IMR-90 (cell line): ENCODE measurements around the gene TNFRSF25. TPM values are rescaled to one million over a fixed set of nuclear protein-coding genes. Genes with fewer than 3 reads are reported as not detected.

Source experiments
- ATAC-seq: fragments of 200-7000 bp; cut with Tn5 transposase; 2 replicates; pipeline ENCODE4 v1.9.1; 2020; ENCODE audit warnings: low read depth, mild to moderate bottlenecking, moderate library complexity
- BruUV-seq: library from RNA; stranded (reverse); fragments of 400-500 nt; replicated peaks from 2 replicates; lab custom pipeline; 2021; lab: Mats Ljungman, UMichigan
- CTCF ChIA-PET: fragments of 300-600 bp; formaldehyde crosslinking; extraction: SDS; loops from one replicate; lab custom pipeline; 2021; ENCODE audit warnings: antibody characterized with exemption; lab: Yijun Ruan, JAX
- POLR2A ChIA-PET: fragments of 300-600 bp; sonication (Branson Sonifier 250); formaldehyde crosslinking; loops from one replicate; lab custom pipeline; 2022; ENCODE audit warnings: antibody characterized with exemption; ENCODE audit not compliant: unreplicated experiment; lab: Charles Lee
- DNase-seq: peaks from one replicate; pipeline ENCODE4 v3.0.0; 2013
- H2AFZ ChIP-seq: replicated peaks from 2 replicates; pipeline ENCODE3; 2013; ENCODE audit warnings: low read length, mild to moderate bottlenecking; ENCODE audit not compliant: poor library complexity
- H2AK5ac ChIP-seq: 2 replicates; pipeline ENCODE4 v1.6.1; 2013; ENCODE audit warnings: low read depth, low read length, inconsistent platforms
- H2AK9ac ChIP-seq: replicated peaks from 2 replicates; pipeline ENCODE3; 2013; ENCODE audit warnings: mild to moderate bottlenecking, low read depth, low read length, moderate library complexity; ENCODE audit not compliant: poor library complexity
- H2BK120ac ChIP-seq: 2 replicates; pipeline ENCODE4 v1.6.1; 2013; ENCODE audit warnings: low read depth, low read length, inconsistent platforms
- H2BK15ac ChIP-seq: 3 replicates; pipeline ENCODE4 v1.6.1; 2013; ENCODE audit warnings: low read depth, low read length, inconsistent platforms
- H2BK20ac ChIP-seq: 2 replicates; pipeline ENCODE4 v1.6.1; 2013; ENCODE audit warnings: low read depth, mild to moderate bottlenecking, inconsistent platforms, low read length, moderate library complexity
- H2BK5ac ChIP-seq: 2 replicates; pipeline ENCODE4 v1.6.1; 2013; ENCODE audit warnings: mild to moderate bottlenecking, low read depth, low read length, inconsistent platforms; ENCODE audit not compliant: poor library complexity, severe bottlenecking
- H3K14ac ChIP-seq: replicated peaks from 2 replicates; pipeline ENCODE4 v1.6.1; 2013; ENCODE audit warnings: low read depth, low read length, inconsistent platforms
- H3K18ac ChIP-seq: 2 replicates; pipeline ENCODE4 v1.6.1; 2013; ENCODE audit warnings: low read depth, low read length, control low read depth
- H3K23ac ChIP-seq: 2 replicates; pipeline ENCODE4 v1.6.1; 2013; ENCODE audit warnings: low read depth, low read length, inconsistent platforms
- H3K27ac ChIP-seq: 2 replicates; pipeline ENCODE4 v1.5.1; 2013; ENCODE audit warnings: mild to moderate bottlenecking, control low read depth, low read length; ENCODE audit not compliant: insufficient read depth
- H3K27me3 ChIP-seq: 2 replicates; pipeline ENCODE4 v1.6.1; 2013; ENCODE audit warnings: low read length; ENCODE audit not compliant: control insufficient read depth, insufficient read depth
- H3K36me3 ChIP-seq: 2 replicates; pipeline ENCODE4 v1.6.1; 2013; ENCODE audit warnings: low read length, mixed read lengths; ENCODE audit not compliant: control insufficient read depth, insufficient read depth
- H3K4ac ChIP-seq: 2 replicates; pipeline ENCODE4 v1.6.1; 2013; ENCODE audit warnings: low read depth, low read length, inconsistent platforms
- H3K4me1 ChIP-seq: 2 replicates; pipeline ENCODE4 v1.6.1; 2013; ENCODE audit warnings: low read length, mixed read lengths; ENCODE audit not compliant: control insufficient read depth, insufficient read depth
- H3K4me2 ChIP-seq: 2 replicates; pipeline ENCODE4 v1.6.1; 2013; ENCODE audit warnings: low read depth, mild to moderate bottlenecking, control low read depth, low read length, moderate library complexity
- H3K4me3 ChIP-seq: 2 replicates; pipeline ENCODE4 v1.5.1; 2013; ENCODE audit warnings: low read depth, mild to moderate bottlenecking, control low read depth, low read length, moderate library complexity; ENCODE audit not compliant: insufficient read depth
- H3K56ac ChIP-seq: 2 replicates; pipeline ENCODE4 v1.6.1; 2013; ENCODE audit warnings: low read length, inconsistent platforms; ENCODE audit not compliant: insufficient read depth; ENCODE audit errors: extremely low read depth
- H3K79me1 ChIP-seq, 2 experiments: 2 replicates each; pipeline ENCODE4 v1.6.1; 2013; ENCODE audit warnings: low read length in 2 of 2, inconsistent platforms in 1 of 2, low read depth in 1 of 2
- H3K9ac ChIP-seq: 2 replicates; pipeline ENCODE4 v1.6.1; 2013; ENCODE audit warnings: low read depth, low read length, control low read depth
- H3K9me1 ChIP-seq: 2 replicates; pipeline ENCODE4 v1.6.1; 2013; ENCODE audit warnings: low read length, inconsistent platforms; ENCODE audit not compliant: insufficient read depth
- H3K9me3 ChIP-seq: 2 replicates; pipeline ENCODE4 v1.6.1; 2013; ENCODE audit warnings: low read length; ENCODE audit not compliant: control insufficient read depth, insufficient read depth
- H4K20me1 ChIP-seq: 2 replicates; pipeline ENCODE4 v1.6.1; 2013; ENCODE audit warnings: low read length, inconsistent platforms; ENCODE audit not compliant: insufficient read depth
- H4K5ac ChIP-seq: 2 replicates; pipeline ENCODE4 v1.6.1; 2013; ENCODE audit warnings: mild to moderate bottlenecking, low read depth, low read length, control low read depth
- H4K8ac ChIP-seq, 2 experiments: 2 replicates each; pipeline ENCODE4 v1.6.1; 2013; ENCODE audit warnings: low read depth in 2 of 2, low read length in 2 of 2, control low read depth in 1 of 2, inconsistent platforms in 1 of 2
- H4K91ac ChIP-seq: 2 replicates; pipeline ENCODE4 v1.6.1; 2013; ENCODE audit warnings: low read depth, low read length, inconsistent platforms; ENCODE audit not compliant: insufficient read depth
- BHLHE40 ChIP-seq: fragments of 150-350 bp; IDR thresholded peaks from 2 replicates; pipeline ENCODE4 v1.6.1; 2016; ENCODE audit warnings: mild to moderate bottlenecking, low read depth, low read length
- CHD1 ChIP-seq: IDR thresholded peaks from 2 replicates; pipeline ENCODE4 v1.6.1; 2012; ENCODE audit warnings: low read depth, low read length, improper control_type of control experiment
- CTCF ChIP-seq: conservative IDR thresholded peaks from 2 replicates; pipeline ENCODE4 v1.5.1; 2012; ENCODE audit warnings: mild to moderate bottlenecking, low read depth, low read length, improper control_type of control experiment
- ELK1 ChIP-seq: fragments of 150-350 bp; IDR thresholded peaks from 2 replicates; pipeline ENCODE4 v1.6.1; 2016; ENCODE audit warnings: low read depth, mild to moderate bottlenecking, low read length, moderate library complexity, borderline replicate concordance
- FOS ChIP-seq: fragments of 150-350 bp; IDR thresholded peaks from 2 replicates; pipeline ENCODE4 v1.6.1; 2016; ENCODE audit warnings: low read depth, low read length
- MXI1 ChIP-seq: IDR thresholded peaks from 2 replicates; pipeline ENCODE4 v1.6.1; 2012; ENCODE audit warnings: low read depth, mild to moderate bottlenecking, low read length, moderate library complexity, borderline replicate concordance
- NFE2L2 ChIP-seq: fragments of 150-350 bp; IDR thresholded peaks from 2 replicates; pipeline ENCODE4 v1.6.1; 2016; ENCODE audit warnings: low read depth, mild to moderate bottlenecking, low read length
- POLR2A ChIP-seq: IDR thresholded peaks from 2 replicates; pipeline ENCODE4 v1.6.1; 2012; ENCODE audit warnings: mild to moderate bottlenecking, low read depth, low read length
- RAD21 ChIP-seq: IDR thresholded peaks from 2 replicates; pipeline ENCODE4 v1.6.1; 2012; ENCODE audit warnings: low read length, improper control_type of control experiment
- SMC3 ChIP-seq: fragments of 150-350 bp; IDR thresholded peaks from 2 replicates; pipeline ENCODE4 v1.6.1; 2016; ENCODE audit warnings: low read depth, mild to moderate bottlenecking, antibody characterized with exemption, low read length, moderate library complexity
- WGBS, 2 experiments: methylation state at CpG; one replicate each; pipeline versions ENCODE4 v1.1.5 to v1.1.7; 2013; ENCODE audit warnings: missing lambda C conversion rate in 2 of 2; ENCODE audit not compliant: insufficient read length in 1 of 2; ENCODE audit errors: extremely low coverage in 2 of 2; 5-methylcytosine and 5-hydroxymethylcytosine counted together
- dilution Hi-C: fragments of 300-500 bp; cut with HindIII; formaldehyde crosslinking; loops from one replicate; pipeline ENCODE4 v1.14.3; 2018; ENCODE audit warnings: low sequenced_read_pairs; ENCODE audit not compliant: unreplicated experiment
- in situ Hi-C: fragments of 300-500 bp; cut with MboI; formaldehyde crosslinking; loops from 3 replicates; pipeline ENCODE4 v1.14.3; 2019; ENCODE audit warnings: low sequenced_read_pairs, inconsistent platforms, mixed read lengths
- intact Hi-C: fragments of 100-400 bp; cut with micrococcal nuclease; formaldehyde crosslinking; loops from 2 replicates; pipeline ENCODE4 v1.10.0; 2022
- polyA plus RNA-seq, 3 experiments: library from polyadenylated mRNA; depleted of rRNA; stranded (reverse); fragments of >200 nt; gene quantifications; 2 replicates each; pipeline ENCODE4 v1.2.3, GENCODE V29; 2012; ENCODE audit warnings: low replicate concordance in 1 of 3
- total RNA-seq: library from RNA; depleted of rRNA; stranded (reverse); fragments of >200 nt; gene quantifications from 2 replicates; pipeline ENCODE4 v1.2.3, GENCODE V29; 2012
- TF ChIP-seq, protein P1 (sequence below): fragments of 150-350 bp; IDR thresholded peaks from 2 replicates; pipeline ENCODE4 v1.6.1; 2017; ENCODE audit warnings: mild to moderate bottlenecking, antibody characterized with exemption, low read length, low read depth

The TNFRSF25 gene
- total and polyA plus RNA-seq, 2 of the 4 experiments (the other 2 are of a cell fraction): 1.3 to 11.2 TPM

GRCh38 chr1:6427441-6428390 lies 38.3 kb downstream of the TNFRSF25 start:
- Histone ChIP-seq H3K9me1 (no peaks in the 10 kb centered on the region), H2BK5ac (no peak overlapping the region), H3K4ac (no peak overlapping the region), H3K9ac (no peak overlapping the region), H4K5ac (no peak overlapping the region), H3K27ac (no peak overlapping the region), H2BK15ac (no peak overlapping the region), H2BK120ac (no peak overlapping the region), H2AFZ (no peak overlapping the region), H3K79me1 (no peaks in the 10 kb centered on the region), H3K27me3 (peaks cover 80% of the 10 kb centered on the region), H4K91ac (no peak overlapping the region), H3K4me2 (no peak overlapping the region), H3K23ac (no peak overlapping the region), H3K4me1 (peaks cover 3% of the 10 kb centered on the region; the same call in 1 of the 2 replicates), H2AK9ac (no peak overlapping the region), H3K14ac (no peak overlapping the region), H3K36me3 (no peaks in the 10 kb centered on the region), H3K56ac (no peak overlapping the region), H3K18ac (no peak overlapping the region), H3K4me3 (no peak overlapping the region), H3K9me3 (no peaks in the 10 kb centered on the region), H4K8ac (no peak overlapping the region), H2BK20ac (no peak overlapping the region), H4K20me1 (peaks cover 11% of the 10 kb centered on the region; the same call in 1 of the 2 replicates), H2AK5ac (no peak overlapping the region)
- BruUV-seq: no TSS peak
- ChIA-PET POLR2A (no interaction called here), CTCF (no interaction called here)
- TF ChIP-seq NFE2L2: no peak
- TF ChIP-seq CTCF: no peak
- TF ChIP-seq ELK1: no peak
- no peak for TF ChIP-seq BHLHE40
- no peak for TF ChIP-seq CHD1
- TF ChIP-seq MXI1: no peak
- TF ChIP-seq, protein P1, sequence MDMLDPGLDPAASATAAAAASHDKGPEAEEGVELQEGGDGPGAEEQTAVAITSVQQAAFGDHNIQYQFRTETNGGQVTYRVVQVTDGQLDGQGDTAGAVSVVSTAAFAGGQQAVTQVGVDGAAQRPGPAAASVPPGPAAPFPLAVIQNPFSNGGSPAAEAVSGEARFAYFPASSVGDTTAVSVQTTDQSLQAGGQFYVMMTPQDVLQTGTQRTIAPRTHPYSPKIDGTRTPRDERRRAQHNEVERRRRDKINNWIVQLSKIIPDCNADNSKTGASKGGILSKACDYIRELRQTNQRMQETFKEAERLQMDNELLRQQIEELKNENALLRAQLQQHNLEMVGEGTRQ: no peak
- no peak for TF ChIP-seq POLR2A
- no peak for TF ChIP-seq SMC3
- no peak for TF ChIP-seq RAD21
- TF ChIP-seq FOS: no peak
- in situ Hi-C loops (no loop called here), intact Hi-C loops (no loop called here), dilution Hi-C loops (no loop called here)
- 82% methylated on average over 13 of the region's 26 CpGs; no CpG with 5 or more reads in 1 of the 2 experiments for WGBS, 2 experiments
- ATAC-seq (no peak), DNase-seq (no peak)
